ENCODE measurements around the gene PLCG1.
A peak's percentile ranks its signal among the peaks of the same experiment; 100 is the strongest.

PLCG1 gene

GRCh38 chr20:41136680-41137613 lies at the start of gene PLCG1:
TSS of gene PLCG1 (plus strand) at chr20:41137543. CDS start at chr20:41137642, 99 bp downstream.
- DNase-seq (ENCODE audit: low read depth): no peak
- peak within 1 kb of the TSS; percentile 80 for H3K4me3 ChIP-seq (ENCODE audit: low read depth, low read length)
- TF ChIP-seq CTCF (IDR thresholded peaks at IDR 0.05; ENCODE audit: control insufficient read depth, extremely low read depth, insufficient read depth): no peak

- DNase-seq (ENCODE audit: low read depth): no peak
- H3K4me3 ChIP-seq (ENCODE audit: low read depth, low read length): no peak overlapping the region
Measured at GRCh38 chr20:41087777-41088176, 49.6 kb upstream of the PLCG1 start.

GRCh38 chr20:41089555-41089954 lies 47.8 kb upstream of the PLCG1 start:
- no peak overlapping the region for H3K4me3 ChIP-seq (ENCODE audit: low read depth, low read length)
- peak; percentile 17; the same call in 1 of the 2 replicates for TF ChIP-seq CTCF (IDR thresholded peaks at IDR 0.05; ENCODE audit: control insufficient read depth, extremely low read depth, insufficient read depth)
- no peak for DNase-seq (ENCODE audit: low read depth)

More at GRCh38 chr20:41087777-41088176, 49.6 kb upstream of the PLCG1 start:
- TF ChIP-seq CTCF (IDR thresholded peaks at IDR 0.05; ENCODE audit: control insufficient read depth, extremely low read depth, insufficient read depth): no peak

GRCh38 chr20:41091927-41092326 lies 45.4 kb upstream of the PLCG1 start:
- no peak overlapping the region for H3K4me3 ChIP-seq (ENCODE audit: low read depth, low read length)
- no peak for DNase-seq (ENCODE audit: low read depth)
- TF ChIP-seq CTCF (IDR thresholded peaks at IDR 0.05; ENCODE audit: control insufficient read depth, extremely low read depth, insufficient read depth): no peak

- TF ChIP-seq CTCF (IDR thresholded peaks at IDR 0.05; ENCODE audit: control insufficient read depth, extremely low read depth, insufficient read depth): no peak
- DNase-seq (ENCODE audit: low read depth): no peak
- no peak overlapping the region for H3K4me3 ChIP-seq (ENCODE audit: low read depth, low read length)
Measured at GRCh38 chr20:41094353-41095055, 42.8 kb upstream of the PLCG1 start.

GRCh38 chr20:41095110-41095969 lies 42.0 kb upstream of the PLCG1 start:
- no peak for DNase-seq (ENCODE audit: low read depth)
- H3K4me3 ChIP-seq (ENCODE audit: low read depth, low read length): no peak overlapping the region
- peak; percentile 78 for TF ChIP-seq CTCF (IDR thresholded peaks at IDR 0.05; ENCODE audit: control insufficient read depth, extremely low read depth, insufficient read depth)

Data from LNCaP clone FGC (cell line).